SU-DHL-6 (cell line): Measurements from ENCODE around the gene PNP.

Source experiments
- EZH2phosphoT487 ChIP-seq: fragments of 200-600 bp; sonication (generic), shearing (Covaris generic); conservative IDR thresholded peaks from 2 replicates; pipeline ENCODE4 v1.6.1; 2018; ENCODE audit warnings: mild to moderate bottlenecking, antibody characterized with exemption, low read length, moderate library complexity, mixed read lengths
- TF ChIP-seq, protein P1 (sequence below): fragments of 200-600 bp; sonication (generic); IDR thresholded peaks from one replicate; pipeline ENCODE4 v1.5.1; 2017; ENCODE audit warnings: antibody characterized with exemption, mild to moderate bottlenecking, low read length, moderate library complexity; ENCODE audit not compliant: insufficient read depth, poor library complexity, severe bottlenecking

DNA sequence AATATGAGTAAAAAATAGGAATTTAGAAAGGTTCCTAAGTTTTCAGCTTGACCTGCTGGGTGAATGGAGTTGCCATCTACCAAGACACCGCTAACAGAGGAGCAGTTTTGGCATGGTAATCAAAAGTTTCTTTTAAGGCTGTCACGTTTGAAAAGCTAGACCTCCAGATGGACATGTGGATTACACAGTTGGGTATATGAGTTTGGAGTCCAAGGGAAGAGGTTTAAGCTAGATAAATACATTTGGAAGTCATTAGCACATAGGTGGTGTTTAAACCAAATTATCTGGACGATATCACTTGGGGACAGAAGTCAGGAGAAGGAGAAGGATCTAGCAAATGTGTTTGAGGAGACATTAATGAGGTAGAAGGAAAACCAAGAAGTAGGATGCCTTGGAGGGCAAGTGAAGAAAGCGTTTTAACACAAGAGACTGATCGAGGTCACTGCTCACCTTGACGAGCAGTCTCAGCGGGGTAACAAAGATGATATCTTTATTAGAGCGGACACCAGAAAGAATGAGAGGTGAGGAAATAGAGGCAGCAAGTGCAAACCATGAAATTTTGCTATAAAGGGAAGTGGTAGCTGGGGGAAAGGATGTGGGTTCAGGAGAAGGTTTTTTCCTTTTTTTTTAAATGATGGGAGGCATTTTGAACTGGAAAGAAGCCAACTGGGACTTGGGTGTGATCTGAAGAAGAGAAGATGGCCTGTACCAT, 17.6 kb downstream of the PNP start:
- TF ChIP-seq, protein P1, sequence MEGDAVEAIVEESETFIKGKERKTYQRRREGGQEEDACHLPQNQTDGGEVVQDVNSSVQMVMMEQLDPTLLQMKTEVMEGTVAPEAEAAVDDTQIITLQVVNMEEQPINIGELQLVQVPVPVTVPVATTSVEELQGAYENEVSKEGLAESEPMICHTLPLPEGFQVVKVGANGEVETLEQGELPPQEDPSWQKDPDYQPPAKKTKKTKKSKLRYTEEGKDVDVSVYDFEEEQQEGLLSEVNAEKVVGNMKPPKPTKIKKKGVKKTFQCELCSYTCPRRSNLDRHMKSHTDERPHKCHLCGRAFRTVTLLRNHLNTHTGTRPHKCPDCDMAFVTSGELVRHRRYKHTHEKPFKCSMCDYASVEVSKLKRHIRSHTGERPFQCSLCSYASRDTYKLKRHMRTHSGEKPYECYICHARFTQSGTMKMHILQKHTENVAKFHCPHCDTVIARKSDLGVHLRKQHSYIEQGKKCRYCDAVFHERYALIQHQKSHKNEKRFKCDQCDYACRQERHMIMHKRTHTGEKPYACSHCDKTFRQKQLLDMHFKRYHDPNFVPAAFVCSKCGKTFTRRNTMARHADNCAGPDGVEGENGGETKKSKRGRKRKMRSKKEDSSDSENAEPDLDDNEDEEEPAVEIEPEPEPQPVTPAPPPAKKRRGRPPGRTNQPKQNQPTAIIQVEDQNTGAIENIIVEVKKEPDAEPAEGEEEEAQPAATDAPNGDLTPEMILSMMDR: no peak
- no peak for TF ChIP-seq EZH2phosphoT487
